GM21515 (cell line): Measurements from ENCODE around the gene TTC24.
"Not testable (repeated sequence)": the region's sequence is repeated elsewhere in the genome, so short reads cannot be mapped to it uniquely, and the experiment has no call there.

Source experiments
- ATAC-seq: cut with Tn5 transposase; IDR thresholded peaks from one replicate; pipeline ENCODE4 v1.9.1; 2021; ENCODE audit not compliant: unreplicated experiment

The TTC24 gene

DNA sequence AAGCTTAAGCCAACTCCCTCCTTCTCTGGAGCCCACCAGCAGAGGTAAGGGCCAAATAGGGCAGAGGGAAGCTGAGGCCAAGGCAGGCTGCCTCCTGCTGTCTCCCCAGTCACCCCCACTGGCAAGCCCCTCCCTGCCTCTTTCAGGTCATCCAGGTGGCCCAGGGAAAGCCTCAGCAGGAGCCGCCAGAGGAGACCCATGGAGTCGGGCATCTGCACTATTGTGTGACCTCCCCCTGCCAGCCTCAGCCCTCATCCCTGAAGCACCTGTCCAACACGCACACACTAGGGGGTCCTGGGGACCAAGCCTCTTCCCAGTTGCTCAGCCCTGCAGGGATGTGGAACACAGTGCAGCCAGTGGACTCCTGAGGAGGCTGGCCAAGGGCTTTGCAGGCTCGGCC is 6.8 kb downstream of the TTC24 start:
- ATAC-seq, result no peak

DNA sequence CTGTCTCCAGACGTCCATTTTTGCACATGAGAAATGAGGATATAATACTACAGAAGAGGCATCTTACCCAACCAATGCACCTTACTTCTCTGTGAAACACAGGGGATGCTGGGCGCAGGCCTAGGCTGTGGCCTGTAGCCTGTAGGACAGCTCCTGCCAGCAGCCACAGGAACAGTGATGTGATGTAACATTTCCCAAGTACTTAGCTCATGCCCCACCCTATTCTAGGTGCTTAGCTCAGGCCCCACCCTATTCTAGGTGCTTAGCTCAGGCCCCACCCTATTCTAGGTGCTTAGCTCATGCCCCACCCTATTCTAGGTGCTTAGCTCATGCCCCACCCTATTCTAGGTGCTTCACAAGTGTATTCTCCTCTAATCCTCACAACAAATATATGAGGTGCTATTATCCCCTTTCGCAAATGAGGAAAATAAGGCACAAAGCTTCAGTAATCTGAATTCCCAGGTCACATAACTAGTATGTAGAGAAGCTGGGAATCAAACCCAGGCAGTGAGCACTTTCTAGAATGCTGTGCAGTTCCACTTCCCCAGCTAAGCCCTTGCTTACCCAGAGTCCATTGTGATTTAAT is 7.5 kb downstream of the TTC24 start:
- no peak for ATAC-seq

GRCh38 chr1:156587927-156588326 is 8.4 kb downstream of the TTC24 start:
- ATAC-seq, result not testable (repeated sequence)

- no peak for ATAC-seq
Observed at GRCh38 chr1:156589546-156589945, 10.0 kb downstream of the TTC24 start.

GRCh38 chr1:156590326-156591180 is 11.0 kb downstream of the TTC24 start:
- no peak for ATAC-seq

GRCh38 chr1:156591181-156591431 is 11.6 kb downstream of the TTC24 start:
- peak; percentile 20 for ATAC-seq

GRCh38 chr1:156591432-156592157 is 12.1 kb downstream of the TTC24 start, which contains the start of gene NAXE:
Gene NAXE, plus strand, starts transcription at chr1:156591776. Its CDS starts 29 bp downstream, at chr1:156591805.
- ATAC-seq, result peak; percentile 75

- no peak for ATAC-seq
Observed at GRCh38 chr1:156592158-156592909, 12.8 kb downstream of the TTC24 start.

GRCh38 chr1:156592910-156593660 is 13.6 kb downstream of the TTC24 start:
- no peak for ATAC-seq

- ATAC-seq, result no peak
Observed at GRCh38 chr1:156593661-156593989, 14.1 kb downstream of the TTC24 start.

- no peak for ATAC-seq
Observed at GRCh38 chr1:156594190-156594589, 14.7 kb downstream of the TTC24 start.

DNA sequence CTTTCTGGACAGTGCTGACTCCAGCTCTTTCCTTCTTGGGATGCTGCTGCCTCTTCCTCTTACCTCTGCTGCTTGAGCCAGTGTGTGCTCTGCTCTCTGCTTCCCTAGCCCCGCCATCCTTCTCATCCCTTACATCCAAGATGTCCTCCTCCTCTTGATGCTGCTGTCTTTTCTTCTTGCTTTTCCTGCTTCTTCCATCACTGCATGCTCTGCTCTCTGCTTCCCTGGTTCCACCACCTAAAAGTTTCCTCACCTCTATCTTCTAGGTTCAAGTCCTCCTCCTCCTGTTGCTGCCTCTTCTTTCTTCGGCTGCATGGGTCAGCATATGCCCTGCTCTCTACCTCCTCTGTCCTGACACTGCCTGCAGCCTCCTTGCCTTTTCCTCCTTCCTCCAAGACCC is 15.5 kb downstream of the TTC24 start:
- ATAC-seq, result no peak

DNA sequence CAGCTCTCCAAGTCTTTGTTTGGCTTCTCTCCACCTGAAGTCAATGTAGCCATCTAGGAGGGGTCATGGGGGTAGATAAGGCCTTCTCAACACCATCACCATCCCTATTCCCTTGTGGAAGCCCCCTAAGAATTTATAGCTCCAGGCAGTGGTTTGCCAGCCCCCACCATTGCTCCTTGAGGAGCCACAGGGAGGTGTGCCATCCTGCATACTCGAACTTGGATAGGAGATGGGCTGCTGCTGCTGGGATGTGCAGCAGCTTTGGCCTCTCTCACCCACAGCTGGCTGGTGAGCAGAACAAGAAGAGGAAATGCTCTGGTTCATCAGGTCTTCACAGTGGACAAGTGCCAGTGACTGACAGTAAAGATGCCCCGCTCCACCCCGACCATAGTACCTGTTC is 16.9 kb downstream of the TTC24 start:
- ATAC-seq, result no peak

DNA sequence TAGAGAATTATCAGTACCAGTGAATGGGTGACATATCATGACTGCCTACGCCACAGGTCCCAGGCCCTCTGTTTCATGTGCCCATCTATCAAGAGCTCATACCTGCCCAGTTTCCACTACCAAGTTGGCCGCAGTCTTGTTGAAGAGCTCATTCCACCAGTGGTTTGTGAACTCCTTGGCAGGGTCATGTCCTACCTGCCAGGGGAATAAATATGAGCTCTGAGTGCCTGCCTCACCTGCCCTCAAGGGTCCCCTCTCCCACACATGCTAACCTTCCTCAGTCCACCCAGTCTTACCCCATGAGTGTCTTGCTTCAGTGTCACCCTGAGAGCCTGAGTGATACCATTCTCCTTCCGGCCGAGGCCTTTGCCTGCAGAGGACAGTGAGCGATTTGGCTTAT is 18.6 kb downstream of the TTC24 start:
- ATAC-seq, result no peak

DNA sequence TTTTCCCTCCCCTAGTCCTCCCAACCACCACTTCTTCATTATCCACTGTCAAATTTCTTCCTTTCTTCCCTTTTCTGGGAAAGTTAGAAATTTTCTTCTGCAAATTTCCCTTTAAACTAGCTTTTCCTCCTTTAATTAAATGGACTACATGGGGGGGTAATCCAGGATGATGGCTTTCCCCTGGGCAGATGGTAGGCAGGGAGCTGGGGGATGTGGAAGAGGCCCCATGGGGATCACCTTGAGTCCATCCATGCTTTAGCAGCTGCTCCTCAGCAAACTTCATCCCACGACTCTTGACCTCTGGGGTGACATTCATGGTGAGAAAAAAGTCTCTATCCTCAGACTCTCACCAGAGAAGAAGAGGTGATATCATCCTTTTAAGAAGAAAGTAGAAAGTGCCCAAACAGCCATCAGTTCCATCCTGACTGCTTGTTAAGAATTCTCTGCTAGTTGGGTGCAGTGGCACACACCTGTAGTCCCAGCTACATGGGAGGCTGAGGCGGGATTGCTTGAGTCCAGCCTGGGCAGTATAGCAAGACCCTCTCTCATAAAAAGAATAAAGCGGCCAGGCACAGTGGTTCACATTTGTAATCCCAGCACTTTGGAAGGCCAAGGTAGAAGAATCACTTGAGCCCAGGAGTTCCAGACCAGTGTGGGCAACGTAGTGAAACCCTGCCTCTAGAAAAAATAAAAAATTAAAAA is 19.4 kb downstream of the TTC24 start:
- ATAC-seq, result no peak

GRCh38 chr1:156599811-156600210 is 20.3 kb downstream of the TTC24 start:
- ATAC-seq, result no peak

DNA sequence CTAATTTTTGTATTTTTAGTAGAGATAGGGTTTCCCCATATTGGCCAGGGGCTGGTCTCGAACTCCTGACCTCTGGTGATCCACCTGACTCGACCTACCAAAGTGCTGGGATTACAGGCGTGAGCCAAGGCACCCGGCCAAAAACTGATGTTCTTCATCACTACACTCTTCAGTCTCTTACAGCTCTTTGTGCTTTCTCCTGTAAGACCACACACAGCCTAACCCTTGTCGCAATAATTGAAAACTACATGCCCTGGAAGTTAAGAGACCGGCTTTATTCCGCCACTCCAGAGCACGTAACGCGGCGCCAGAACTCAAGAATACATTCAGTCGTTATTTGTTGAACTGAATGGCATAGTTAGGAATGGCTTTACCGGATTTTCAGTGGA is 21.2 kb downstream of the TTC24 start:
- ATAC-seq, result no peak

GRCh38 chr1:156601122-156601830 is 21.8 kb downstream of the TTC24 start, which contains the start of gene GPATCH4:
Gene GPATCH4, minus strand, starts transcription at chr1:156601479.
- ATAC-seq, result peak; percentile 63

DNA sequence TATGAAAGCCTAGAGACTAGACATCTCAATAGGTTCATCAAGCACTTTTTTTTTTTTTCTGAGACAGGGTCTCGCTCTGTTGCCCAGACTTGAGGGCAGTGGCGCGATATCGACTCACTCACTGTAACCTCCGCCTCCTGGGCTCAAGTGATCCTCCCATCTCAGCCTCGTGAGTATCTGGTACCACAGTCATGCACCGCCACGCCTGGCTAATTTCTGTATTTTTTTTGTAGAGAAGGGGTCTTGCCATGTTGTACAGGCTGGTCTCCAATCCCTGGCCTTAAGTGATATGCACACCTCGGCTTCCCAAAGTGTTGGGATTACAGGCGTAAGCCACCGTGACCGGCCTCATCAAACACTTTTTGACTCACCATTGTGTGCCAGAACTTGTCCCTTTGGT is 22.4 kb downstream of the TTC24 start:
- ATAC-seq, result no peak
